SIG-M5 treated with dmso at 0.1 percent for 504 hours (cell line): ENCODE measurements around the gene SENP3.
"Not testable (repeated sequence)": the region's sequence is repeated elsewhere in the genome, so short reads cannot be mapped to it uniquely, and the experiment has no call there.

ENCODE experiments used
- DNase-seq: peaks from one replicate; lab custom pipeline; 2025; ENCODE audit not compliant: unreplicated experiment; lab: John Stamatoyannopoulos, UW

Gene SENP3

DNA sequence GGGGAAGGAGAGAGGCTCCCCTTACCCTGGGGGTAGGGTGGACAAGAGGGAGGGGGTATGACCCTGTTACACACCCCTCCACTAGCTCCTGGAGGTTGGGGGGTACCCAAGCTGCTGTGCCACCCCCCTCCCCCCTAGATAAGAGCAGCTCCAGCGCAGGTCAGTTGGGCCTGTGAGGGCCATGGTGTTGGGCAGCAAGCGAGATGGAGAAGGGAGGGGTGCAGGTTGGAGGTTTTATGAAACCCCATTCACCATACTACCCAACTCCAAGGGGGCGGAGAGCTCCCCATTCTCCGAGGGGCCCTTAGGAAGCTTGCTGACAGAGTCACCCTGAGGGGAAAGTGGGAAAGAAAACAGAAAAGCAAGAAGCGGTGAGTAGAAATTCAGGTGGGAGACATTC lies 29.9 kb downstream of the SENP3 start:
- no peak for DNase-seq

DNA sequence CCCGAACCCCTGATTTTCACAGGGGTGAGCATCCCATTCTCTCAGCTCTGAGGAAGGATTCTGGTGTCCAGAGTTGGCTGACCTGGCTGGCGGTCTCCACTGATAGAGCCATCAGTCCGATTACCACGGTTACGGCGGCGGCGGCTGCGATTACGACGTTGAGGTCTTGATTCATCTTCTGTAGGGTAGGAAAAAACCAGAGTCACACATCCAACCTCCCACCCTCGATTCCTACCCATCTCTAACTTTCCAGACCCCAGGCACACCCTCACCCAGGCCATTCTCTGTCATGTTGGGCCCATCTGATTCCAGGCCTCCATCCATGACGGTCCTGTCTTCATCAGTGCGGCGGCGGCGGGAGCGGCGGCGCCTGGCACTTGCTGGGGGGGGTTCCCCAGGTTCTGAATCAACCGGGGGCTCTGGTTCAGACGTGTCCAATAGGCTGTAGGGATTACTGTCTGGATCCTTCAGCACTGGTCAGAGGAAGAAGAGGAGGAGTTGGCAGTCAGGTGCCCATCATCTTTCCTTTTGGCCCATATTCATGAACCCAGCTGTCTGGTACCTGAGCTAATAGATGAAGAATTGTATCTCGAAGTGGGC lies 30.8 kb downstream of the SENP3 start:
- DNase-seq: no peak

DNA sequence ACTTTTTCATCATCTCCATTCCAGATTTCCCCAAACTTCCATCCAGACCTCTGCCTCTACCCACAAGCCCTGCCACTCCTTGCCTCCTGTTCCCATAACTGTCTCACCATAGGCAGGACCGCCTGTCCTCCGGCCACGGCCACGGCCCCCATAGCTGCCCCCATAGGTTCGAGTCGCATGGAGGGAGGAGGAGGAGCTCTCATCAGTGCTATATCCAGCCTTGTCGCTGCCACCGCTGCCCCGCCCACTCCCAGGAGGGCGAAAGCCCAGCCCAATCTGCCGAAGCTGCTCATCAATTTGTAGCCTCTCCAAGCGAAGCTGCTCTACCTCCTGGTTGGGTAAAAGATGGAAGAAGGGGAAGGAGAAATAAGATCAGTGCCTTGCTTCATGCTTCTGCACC lies 31.6 kb downstream of the SENP3 start:
- no peak for DNase-seq

DNA sequence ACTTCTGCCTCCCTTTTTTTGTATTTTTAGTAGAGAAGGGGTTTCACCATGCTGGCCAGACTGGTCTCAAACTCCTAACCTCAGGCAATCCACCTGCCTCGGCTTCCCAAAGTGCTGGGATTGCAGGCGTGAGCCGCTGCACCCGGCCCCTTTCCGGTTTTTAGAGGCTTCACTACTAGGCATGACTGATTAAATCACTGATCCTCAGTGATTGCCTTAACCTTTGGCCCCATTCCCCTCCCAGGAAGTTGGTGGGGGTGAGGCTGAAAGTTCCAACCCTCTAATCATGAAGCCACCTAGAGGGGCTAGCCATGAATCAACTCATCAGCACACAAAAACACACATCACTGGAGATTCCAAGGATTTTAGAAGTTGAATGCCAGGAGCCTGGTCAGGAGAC lies 35.8 kb downstream of the SENP3 start:
- not testable (repeated sequence) for DNase-seq

DNA sequence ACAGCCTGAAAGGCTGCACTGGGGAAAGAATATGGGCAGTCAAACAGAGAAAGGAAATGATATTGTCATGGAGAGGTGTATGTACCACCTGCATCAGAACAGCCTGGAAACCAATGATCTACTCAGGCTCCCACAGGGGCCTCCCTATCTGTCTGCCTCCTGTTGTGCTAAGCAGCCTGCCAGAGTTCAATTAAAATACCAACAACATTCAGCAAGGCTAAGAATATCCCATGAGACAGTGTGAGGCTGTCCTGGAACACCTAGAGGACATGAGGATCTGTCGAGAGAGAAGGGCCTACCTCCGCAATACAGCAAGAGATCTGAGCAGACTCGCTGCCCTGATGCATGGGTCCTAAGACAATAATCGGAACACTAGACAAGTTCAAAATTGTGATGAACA lies 44.6 kb downstream of the SENP3 start:
- DNase-seq: no peak

DNA sequence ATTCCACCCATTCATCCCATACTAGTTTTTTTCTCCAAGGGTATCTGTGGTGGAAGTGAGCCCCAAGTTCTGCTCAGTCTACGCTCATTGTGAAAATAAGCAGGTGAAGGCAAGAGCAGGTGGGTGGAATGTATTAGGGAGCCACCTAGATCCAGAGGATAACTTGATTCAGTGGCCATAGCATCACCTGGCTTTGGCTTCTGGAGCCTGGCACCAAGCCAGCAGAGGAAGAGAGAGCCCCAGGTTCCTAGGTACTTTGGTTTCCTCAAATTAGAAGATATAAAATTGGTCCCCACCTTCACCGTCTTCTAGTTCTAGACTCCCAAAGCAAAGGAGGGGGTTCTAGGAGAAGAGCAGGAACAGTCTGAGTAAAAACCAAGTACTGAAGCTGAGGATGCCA lies 48.9 kb downstream of the SENP3 start:
- DNase-seq: no peak

DNA sequence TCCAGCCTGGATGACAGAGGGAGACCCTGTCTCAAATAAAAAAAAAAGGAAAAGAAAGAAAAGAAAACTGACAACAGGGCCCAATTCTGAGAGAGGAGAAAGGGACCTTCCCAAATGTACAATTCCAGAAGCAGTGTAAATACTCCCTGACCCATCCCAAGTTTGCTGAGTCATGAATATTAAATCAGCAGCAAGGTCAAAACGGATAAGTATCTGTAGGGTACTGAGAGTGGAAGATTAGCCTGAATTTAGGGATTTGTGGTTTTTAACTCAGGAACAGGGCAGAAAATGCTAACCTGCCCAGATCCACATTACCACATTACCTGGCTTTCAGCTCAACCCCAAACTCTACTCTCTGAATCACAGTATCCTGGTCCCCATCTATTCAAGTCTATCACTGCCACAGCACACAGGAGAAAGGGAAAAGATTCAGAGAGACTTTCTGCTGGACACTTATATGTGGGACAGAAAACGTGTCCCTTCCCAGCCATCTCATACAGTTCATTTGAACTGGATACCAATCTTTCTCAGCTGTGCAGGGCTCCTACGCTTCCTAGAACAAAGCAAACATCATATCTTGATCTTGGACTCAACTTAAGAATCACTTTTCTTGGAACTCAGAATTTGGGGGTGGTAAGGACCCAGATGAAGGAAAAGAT lies 50.0 kb downstream of the SENP3 start:
- DNase-seq: no peak

DNA sequence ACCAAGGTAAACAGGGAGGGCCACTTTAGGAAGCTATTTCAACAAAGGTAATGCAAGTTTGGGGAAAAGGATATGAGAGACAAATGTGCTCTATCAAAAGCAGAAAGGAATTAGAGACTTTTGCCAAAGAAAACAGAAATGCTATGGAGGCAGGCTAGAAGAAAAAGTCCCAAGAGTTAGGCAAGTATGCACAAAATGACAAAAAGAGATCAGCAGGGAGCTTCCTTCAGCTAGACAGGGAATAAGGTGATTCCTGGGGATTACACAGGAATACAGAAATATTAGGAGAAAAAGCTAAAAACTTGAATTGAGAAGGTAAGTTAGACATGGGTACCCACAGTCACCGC lies 50.5 kb downstream of the SENP3 start:
- DNase-seq: no peak

DNA sequence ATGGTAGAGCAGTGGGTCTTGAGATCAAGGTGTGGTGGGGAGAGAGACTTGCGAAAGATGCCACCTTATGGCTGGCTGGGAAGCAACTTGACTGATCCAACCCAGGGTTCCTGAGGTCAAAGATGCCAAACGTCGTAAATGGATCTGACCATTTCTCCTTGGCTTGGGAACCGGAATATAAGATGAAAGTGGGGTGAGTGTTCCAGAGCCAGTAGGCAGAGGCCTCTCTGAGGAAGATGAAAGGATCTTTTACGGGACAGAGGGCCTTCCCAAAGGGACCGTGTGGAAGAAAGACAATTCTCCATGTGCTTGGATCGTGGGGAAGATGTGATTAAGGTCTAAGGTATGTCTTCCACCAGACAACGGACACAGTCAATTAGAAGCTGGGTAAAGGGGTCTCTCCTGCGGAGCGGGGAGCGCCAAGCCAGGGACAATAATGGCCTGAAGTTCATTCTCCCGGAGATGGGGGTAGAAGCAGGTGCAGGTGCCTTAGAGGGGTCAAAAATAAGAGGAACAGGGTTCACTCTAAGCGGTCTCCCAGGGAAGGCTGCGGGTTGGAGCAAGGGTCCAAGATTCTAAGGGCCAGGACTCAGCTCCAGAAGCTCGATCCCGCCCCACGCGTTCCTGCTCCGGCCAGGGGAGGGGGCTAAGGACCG lies 52.2 kb downstream of the SENP3 start:
- DNase-seq: no peak

DNA sequence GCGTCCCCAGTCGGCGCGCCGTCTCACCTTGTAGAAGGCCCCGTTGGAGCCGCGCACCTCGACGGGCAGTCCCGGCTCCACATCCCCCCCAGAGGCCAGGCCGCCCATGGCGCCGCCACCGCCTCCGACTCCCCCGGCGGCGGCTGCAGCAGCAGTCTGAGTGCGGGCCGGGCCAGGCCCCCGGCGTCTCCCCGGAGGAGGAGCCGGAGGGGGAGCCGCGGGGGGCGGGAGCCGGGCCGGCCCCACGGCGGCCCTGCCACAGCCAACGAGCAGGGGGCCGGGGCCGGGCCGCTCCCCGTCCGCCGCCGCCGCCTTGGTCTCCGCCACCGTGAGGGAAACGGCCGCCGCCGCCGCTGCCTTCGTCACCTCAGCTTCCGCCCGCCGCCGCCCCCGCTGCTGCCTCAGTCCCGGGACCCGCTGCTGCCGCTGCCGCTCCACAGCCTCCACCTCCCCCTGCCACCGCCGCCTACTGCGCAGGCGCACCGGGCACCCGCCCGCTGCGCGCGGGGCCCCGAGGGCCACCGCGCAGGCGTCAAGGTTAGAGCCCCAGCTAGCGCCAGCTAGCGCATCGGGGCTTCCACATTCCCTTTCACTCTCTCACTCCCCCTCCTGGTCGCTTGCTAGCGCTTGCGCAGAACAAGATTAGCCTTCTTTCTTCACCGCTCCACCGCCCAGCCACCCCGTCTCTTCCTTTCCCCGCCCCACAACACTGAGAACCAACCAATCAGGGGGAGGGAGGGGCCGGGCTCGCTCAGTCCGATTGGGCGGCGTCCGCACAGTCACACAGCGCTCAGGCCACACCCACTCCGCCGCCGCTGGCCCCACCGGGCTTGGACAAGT lies 52.9 kb downstream of the SENP3 start, which contains the start of gene FXR2:
Gene FXR2, minus strand, starts transcription at position 473 of the 840 bp plus-strand sequence. Its CDS starts 365 bp downstream, at position 108.
- DNase-seq: peak; percentile 99

DNA sequence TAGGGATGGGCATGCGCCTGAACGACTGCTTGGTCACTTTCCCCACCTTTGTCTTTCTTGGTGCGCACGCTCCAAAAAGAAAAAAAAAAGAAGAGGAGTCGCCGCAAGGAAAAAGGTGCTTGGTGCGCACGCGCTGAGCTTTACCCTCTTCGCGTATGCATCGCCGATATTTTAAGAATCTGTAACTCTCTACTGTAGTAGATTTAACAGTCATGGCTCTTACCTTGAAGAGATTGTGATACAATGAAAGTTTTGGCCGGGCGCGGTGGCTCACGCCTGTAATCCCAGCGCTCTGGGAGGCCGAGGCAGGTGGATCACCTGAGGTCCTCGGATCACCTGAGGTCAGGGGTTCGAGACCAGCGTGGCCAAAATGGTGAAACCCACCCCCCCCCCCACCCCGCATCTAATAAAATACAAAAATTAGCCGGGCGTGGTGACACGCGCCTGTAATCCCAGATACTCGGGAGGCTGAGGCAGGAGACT lies 53.6 kb downstream of the SENP3 start:
- no peak for DNase-seq

DNA sequence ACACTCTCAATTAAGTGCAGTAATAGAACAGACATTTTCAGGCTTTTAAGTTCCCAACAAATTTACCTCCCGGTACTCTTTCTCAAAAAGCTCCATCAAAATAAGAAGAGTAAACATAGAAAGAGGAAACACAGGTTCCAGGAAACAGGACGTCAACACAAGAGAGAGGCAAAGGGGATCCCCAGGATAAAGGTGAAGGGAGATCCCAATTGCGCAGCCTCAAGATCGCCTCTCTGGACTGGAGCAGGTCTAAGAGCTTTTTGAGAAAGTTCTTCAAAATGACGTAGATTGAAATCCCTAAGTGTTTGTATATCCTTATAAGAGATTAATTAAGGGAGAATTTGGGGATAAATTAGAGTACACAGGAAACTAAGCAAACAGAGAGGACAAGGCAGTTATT lies 56.9 kb downstream of the SENP3 start:
- no peak for DNase-seq

DNA sequence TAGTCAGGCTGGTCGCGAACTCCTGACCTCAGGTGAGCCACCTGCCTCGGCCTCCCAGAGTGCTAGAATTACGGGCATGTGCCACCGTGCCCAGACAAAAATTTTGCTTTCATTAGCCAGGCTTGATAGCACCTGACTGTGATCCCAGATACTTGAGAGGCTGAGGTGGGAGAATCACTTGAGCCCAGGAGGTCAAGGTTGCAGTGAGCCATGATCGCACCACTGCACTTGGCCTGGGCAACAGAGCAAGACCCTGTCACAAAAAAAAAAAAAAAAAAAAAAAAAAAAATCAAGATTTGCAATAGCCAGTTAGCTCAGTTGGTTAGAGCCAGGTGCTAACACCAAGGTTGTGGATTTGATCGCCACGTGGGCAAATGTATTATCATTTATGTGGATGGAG lies 59.1 kb downstream of the SENP3 start:
- DNase-seq: no peak
